ENCODE results near the gene CMTM3.
A peak's percentile ranks its signal among the peaks of the same experiment; 100 is the strongest.
"Not testable (repeated sequence)": the region's sequence is repeated elsewhere in the genome, so short reads cannot be mapped to it uniquely, and the experiment has no call there.

Gene CMTM3

GRCh38 chr16:66585481-66586239 is 18.8 kb upstream of the CMTM3 start:
- no peak for DNase-seq

DNA sequence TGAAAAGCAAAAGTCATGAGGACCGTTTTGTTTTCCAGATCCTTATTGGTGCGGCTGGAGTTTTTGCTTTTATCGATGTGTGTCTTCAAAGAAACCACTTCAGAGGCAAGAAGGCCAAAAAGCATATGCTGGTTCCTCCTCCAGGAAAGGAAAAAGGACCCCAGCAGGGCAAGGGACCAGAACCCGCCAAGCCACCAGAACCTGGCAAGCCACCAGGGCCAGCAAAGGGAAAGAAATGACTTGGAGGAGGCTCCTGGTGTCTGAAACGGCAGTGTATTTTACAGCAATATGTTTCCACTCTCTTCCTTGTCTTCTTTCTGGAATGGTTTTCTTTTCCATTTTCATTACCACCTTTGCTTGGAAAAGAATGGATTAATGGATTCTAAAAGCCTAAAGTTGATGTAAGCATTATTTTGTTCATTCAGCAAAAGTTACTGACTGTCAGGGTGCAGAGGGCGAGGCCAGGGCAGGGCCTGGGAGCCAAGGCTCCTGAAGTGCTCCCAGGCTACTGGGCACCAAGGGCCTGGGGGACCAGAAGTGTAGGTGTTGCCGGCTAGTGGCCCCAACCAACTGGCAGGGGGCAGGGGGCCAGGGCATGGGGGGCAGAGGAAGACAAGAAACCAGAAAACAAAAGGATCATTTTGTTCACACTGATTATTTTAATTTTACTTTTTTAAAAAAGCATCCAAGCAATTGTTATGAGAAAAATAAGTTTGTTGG is 16.5 kb upstream of the CMTM3 start:
- no peak for DNase-seq

DNA sequence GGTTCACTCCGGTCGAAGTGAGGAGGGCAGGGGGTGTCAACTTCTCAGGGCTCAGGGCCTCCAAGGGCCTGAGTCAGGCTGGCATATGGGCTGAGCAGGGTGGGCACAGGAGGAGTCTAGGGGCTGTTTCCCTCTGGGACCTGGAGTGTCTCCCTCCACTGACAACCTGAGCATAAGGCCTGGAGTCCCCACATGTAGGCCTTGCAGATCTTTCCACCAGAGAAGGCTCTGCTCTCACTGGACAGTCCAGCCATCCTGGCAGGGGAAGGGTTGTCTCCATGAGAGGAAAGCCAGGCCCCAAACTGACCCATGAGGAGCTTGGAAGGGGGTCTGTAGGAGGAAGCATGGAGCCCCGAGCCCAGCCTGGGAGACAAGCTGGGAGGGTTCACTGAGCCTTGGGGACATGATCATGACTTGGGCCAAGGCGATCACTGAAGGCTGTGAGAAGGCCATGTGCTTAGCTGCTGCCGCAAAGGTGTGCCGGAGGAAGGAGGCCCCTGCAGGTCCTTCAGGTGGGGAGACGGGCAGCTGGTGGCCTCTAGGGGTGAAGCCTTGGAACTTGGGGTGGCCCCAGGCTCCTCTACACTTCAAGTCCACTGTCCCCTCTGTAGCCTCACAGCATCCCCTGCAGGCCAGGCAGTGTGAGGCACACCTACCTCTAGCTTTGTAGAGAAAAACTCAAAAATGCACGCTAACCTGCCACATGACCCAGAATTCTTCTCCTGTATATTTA is 15.4 kb upstream of the CMTM3 start:
- DNase-seq, result peak; percentile 75

GRCh38 chr16:66590322-66590721 is 14.2 kb upstream of the CMTM3 start:
- no peak for DNase-seq

DNA sequence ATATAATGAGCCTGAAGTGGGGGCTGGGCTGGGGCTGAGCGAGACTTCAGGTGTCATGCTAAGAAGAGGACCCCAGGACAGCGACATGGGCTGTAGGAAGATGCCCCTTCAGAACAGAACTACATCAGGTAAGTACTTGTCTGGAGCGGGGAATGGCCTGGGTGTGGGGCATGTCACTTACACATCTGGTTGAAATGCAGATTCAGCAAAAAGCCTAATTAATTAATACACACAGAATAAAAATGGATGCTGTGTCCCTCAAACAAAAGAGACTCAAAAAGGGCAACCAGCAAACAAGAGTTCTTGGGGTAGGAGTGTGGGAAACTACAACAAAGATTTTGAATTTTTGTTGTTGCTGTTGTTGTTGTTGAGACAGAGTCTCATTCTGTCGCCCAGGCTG is 13.5 kb upstream of the CMTM3 start:
- no peak for DNase-seq

- DNase-seq, result no peak
Measured at GRCh38 chr16:66592241-66592640, 12.3 kb upstream of the CMTM3 start.

- no peak for DNase-seq
Measured at GRCh38 chr16:66592814-66593213, 11.7 kb upstream of the CMTM3 start.

- DNase-seq, result no peak
Measured at GRCh38 chr16:66594739-66595138, 9.8 kb upstream of the CMTM3 start.

DNA sequence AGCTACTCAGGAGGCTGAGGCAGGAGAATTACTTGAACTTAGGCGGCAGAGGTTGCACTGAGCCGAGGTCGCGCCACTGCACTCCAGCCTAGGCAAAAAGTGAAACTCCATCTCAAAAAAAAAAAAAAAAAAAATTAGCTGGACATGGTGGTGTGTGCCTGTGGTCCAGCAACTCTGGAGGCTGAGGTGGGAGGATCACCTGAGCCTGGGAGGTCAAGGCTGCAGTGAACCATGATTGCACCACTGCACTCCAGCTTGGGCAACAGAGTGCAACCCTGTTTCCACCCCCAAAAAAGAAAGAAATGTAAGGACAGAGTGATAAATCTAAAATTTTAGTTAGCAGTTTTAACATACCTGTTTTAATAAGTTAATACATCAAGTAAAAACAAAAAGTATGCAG is 7.9 kb upstream of the CMTM3 start:
- DNase-seq, result not testable (repeated sequence)

DNA sequence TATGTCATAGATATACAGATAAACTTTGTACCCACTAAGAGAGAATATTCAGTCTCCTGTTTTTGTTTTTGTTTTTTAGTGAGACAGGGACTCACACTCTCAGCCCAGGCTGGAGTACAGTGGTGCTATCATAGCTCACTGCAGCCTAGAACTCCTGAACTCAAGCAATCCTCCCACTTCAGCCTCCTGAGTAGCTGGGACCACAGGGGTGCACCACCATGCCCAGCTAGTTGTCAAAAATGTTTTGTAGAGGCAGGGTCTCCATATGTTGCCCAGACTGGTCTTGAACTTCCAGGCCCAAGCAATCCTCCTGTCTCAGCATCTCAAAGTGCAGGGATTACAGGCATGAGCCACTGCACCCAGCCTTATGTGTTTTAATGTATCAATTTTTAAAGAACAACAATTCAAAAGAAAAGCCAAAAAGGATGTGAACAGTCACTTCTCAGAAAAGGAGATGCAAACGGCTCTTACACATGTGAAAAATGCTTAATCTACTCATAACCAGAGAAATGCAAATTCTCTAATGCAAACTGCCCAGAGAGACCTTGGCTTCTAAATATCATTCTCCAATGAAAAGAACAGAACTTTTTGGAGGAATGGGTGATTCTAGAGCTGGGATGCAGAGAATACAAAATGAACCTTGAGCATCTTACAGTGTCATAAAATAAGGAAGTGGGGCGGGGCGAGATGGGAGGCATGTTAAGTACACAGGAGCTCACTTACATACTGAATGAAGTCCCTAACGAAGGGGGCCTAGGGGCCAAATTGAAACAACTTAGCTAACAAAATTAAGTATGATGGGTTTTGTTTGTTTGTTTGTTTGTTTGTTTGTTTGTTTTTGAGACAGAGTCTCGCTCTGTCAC is 7.3 kb upstream of the CMTM3 start:
- DNase-seq, result no peak

DNA sequence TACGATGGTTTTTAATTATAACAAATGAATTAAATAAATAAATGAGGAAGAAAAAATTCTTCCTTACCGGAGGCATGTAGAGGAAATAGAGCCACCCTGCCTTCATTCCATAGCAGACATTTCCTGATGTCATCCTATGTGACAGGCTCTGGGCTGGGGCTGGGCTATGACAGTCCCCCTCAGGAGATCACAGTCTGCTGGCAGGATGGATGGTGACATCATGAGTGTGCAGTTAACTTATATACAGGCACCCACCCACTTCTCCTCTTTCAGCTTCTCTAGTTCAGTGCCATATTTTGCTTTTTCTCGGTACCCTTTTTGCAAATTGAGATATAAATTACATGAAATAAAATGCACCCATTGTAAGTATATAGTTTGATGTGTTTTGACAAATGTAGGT is 6.4 kb upstream of the CMTM3 start:
- no peak for DNase-seq

DNA sequence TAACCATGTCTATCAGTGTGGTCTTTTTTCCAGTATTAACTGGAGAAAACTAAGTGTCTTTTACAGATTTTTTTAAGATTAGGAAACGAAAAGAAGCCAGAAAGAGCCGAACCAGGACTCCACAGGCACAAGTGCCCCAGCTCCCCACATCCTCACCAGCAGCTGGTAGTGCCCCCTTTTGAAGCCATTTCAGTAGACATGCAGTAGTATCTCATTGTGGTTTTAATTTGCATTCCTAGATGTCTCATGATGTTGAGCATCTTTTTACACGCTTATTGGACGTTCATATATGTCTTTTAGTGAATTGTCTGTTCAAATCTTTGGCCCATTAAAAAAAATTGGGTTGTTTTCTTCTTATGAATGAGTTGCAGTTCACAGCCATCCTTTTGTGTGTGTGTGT is 4.8 kb upstream of the CMTM3 start:
- DNase-seq, result no peak

GRCh38 chr16:66600477-66600876 is 4.0 kb upstream of the CMTM3 start:
- DNase-seq, result no peak

- DNase-seq, result no peak
Measured at GRCh38 chr16:66601471-66601870, 3.0 kb upstream of the CMTM3 start.

DNA sequence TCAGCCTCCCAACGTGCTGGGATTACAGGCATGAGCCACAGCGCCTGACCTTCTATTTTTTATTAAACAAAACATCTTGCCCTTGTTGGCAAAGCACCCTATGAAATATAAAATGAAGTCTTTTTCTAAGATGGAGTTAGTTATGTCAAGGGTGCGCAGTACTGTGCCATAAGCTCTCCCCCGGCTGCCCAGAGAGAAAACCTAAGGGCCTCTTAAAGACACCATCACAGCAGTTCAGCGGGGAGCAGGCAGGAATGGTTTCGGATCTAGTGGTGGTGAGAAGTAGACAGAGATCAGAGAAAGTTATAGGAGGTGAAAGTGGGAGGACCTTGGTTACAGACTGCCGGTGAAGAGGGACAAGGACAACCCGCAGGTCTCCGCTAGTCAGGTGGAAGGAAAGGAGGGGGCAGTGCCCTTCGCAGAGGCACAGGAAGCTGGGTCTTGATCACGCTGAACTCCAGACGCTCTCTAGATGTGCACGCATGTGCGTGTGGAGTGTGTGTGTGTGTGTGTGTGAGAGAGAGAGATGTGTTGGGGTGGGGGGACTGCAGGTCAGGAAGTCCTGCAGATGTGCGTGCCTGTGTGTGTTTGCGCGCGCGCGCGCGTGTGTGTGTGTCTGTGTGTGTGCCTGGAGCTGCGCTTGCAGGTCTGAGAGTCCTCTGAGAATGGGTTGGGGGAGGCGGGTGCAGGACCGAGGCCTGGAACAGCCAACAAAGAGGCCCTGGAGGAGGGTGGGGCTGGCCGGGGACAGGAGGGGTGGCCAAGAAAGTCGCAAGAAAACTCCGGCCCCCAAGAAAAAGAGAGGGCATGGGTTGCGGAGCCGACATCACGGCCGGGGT is 748 bp upstream of the CMTM3 start:
- peak; percentile 73 for DNase-seq

DNA sequence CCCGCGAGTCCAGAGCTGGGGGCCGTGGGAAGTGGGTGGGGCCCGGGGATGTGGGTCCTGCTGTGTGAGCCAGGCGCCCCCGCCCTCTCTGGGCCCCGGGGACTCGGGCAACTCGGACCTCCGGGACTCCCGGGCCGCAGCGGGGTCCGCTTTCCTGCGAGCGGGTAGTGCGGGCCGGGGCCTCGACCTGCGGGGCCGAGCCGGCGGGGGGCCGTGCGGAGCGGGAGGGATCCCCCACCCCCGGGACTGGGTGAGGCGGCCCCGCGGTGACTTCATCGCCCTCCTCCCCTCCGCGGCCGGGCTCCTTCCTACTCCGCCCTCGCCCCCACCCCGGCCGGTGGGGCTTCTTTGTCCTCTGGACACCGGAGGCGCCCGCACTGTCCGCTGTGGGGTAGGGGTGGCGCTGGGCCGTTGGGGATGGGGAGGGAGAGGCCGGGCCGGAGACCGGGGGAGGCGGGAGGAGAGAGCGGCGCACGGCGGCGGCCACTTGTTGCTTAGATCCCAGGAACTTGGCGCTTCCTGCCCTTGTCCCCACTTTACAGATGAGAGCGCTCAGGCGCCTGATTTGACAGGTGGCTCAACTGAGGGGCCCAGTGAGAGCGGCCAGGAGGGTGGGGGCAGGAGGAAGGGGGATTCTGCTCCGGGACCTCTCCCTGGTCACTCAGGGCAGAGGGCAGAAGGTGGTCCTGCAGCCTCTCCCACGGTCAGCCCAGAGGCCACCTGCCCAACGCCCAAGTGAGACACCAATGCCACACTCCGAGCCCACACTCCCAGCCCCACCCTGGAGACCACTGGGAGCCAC is 874 bp downstream of the CMTM3 start:
- DNase-seq, result peak; percentile 17

GRCh38 chr16:66605979-66606751 is 1.7 kb downstream of the CMTM3 start:
- DNase-seq, result no peak

DNA sequence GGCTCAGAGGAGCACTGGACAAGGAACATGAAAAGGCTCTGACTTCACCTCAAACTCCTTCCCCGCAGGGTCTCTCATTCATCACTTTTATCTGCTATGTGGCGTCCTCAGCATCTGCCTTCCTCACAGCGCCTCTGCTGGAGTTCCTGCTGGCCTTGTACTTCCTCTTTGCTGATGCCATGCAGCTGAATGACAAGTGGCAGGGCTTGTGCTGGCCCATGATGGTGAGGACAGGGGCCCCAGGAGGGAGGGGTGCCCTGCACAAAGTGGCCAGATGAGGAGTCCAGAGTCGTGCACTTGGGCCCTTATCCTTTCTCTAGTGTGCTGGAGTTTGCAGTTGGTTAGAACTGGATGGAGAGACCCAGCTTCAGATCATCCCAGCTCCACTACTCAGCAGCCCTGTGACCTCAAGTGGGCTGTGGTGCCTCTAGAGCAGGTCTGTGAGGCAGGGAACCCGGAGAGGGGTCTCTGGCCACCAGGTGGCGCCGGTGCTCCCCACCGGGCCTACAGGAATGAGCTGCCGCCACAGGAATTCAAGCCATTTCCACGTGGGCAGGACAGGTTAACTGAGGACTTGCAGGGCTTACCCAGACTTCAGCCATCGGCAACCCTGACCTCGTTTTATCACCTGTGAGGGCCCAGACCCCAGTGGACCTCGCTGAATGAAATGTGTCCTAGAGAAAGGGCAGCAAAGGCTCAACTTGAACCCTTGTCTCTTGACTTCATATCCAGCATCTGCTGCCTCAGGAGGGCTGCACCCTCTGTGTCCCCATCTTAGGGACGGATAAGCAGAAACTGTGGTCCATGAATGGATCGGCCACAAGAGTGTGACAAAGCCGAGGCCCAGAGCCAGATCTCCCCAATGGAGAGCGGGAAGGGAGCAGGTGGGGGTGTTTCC is 4.0 kb downstream of the CMTM3 start:
- peak; percentile 86 for DNase-seq

GRCh38 chr16:66609139-66609510 is 4.6 kb downstream of the CMTM3 start:
- DNase-seq, result no peak

Data from stimulated activated CD4-positive, alpha-beta T cell treated with anti-CD3 and anti-CD28 coated beads, Interleukin-1b, Interleukin-23, amount 100 ng/mL, for 48 hours (primary cell).